Astrocyte (in vitro differentiated cells and primary cell): Measurements from ENCODE around the gene FOXK2. TPM values are rescaled to one million over a fixed set of nuclear protein-coding genes. Genes with fewer than 3 reads are reported as not detected.

Experiments used
- DNase-seq: peaks from one replicate; pipeline ENCODE4 v3.0.0-alpha.2; 2010; ENCODE audit warnings: low read depth
- FAIRE-seq: peaks from 2 replicates; lab custom pipeline; 2011; peaks lifted over from hg19 to GRCh38; lab: Jason Lieb, UNC
- H2AFZ ChIP-seq: 2 replicates; pipeline ENCODE4 v1.6.0; 2012; ENCODE audit warnings: low read depth, low read length, inconsistent platforms
- H3K27ac ChIP-seq: 2 replicates; pipeline ENCODE4 v1.5.1; 2011; ENCODE audit warnings: low read depth, low read length, inconsistent platforms
- H3K27me3 ChIP-seq: 2 replicates; pipeline ENCODE4 v1.6.0; 2011; ENCODE audit warnings: low read length, inconsistent platforms; ENCODE audit not compliant: insufficient read depth
- H3K36me3 ChIP-seq: 2 replicates; pipeline ENCODE4 v1.5.1; 2011; ENCODE audit warnings: low read length, inconsistent platforms; ENCODE audit not compliant: insufficient read depth
- H3K4me1 ChIP-seq: 2 replicates; pipeline ENCODE4 v1.5.1; 2011; ENCODE audit warnings: low read length, inconsistent platforms; ENCODE audit not compliant: insufficient read depth
- H3K4me2 ChIP-seq: 2 replicates; pipeline ENCODE4 v1.6.0; 2012; ENCODE audit warnings: low read length, inconsistent platforms
- H3K4me3 ChIP-seq: 2 replicates; pipeline ENCODE4 v1.5.1; 2011; ENCODE audit warnings: low read depth, mild to moderate bottlenecking, low read length, inconsistent platforms; ENCODE audit not compliant: insufficient read depth
- H3K79me2 ChIP-seq: 2 replicates; pipeline ENCODE4 v1.6.0; 2012; ENCODE audit warnings: mild to moderate bottlenecking, low read length, inconsistent platforms; ENCODE audit not compliant: insufficient read depth
- H3K9ac ChIP-seq: 2 replicates; pipeline ENCODE4 v1.6.0; 2012; ENCODE audit warnings: mild to moderate bottlenecking, low read length, inconsistent platforms
- H3K9me3 ChIP-seq: 2 replicates; pipeline ENCODE4 v1.5.1; 2012; ENCODE audit warnings: low read depth, mild to moderate bottlenecking, low read length, inconsistent platforms; ENCODE audit not compliant: insufficient read depth
- H4K20me1 ChIP-seq: 2 replicates; pipeline ENCODE4 v1.6.0; 2012; ENCODE audit warnings: low read length, inconsistent platforms; ENCODE audit not compliant: insufficient read depth
- H3K27ac Mint-ChIP-seq: one replicate; pipeline ENCODE4 v1.8.0; 2021; ENCODE audit warnings: mild to moderate bottlenecking, mixed read lengths; ENCODE audit not compliant: unreplicated experiment
- H3K27me3 Mint-ChIP-seq: one replicate; pipeline ENCODE4 v1.8.0; 2021; ENCODE audit warnings: low read depth, mixed read lengths; ENCODE audit not compliant: unreplicated experiment
- H3K36me3 Mint-ChIP-seq: one replicate; pipeline ENCODE4 v1.8.0; 2021; ENCODE audit warnings: low read depth, mixed read lengths; ENCODE audit not compliant: unreplicated experiment
- H3K4me1 Mint-ChIP-seq: one replicate; pipeline ENCODE4 v1.8.0; 2021; ENCODE audit warnings: low read depth, mixed read lengths; ENCODE audit not compliant: unreplicated experiment
- H3K4me3 Mint-ChIP-seq: one replicate; pipeline ENCODE4 v1.8.0; 2021; ENCODE audit warnings: mild to moderate bottlenecking, moderate library complexity, mixed read lengths; ENCODE audit not compliant: unreplicated experiment
- H3K9me3 Mint-ChIP-seq: one replicate; pipeline ENCODE4 v1.8.0; 2021; ENCODE audit warnings: mild to moderate bottlenecking, mixed read lengths; ENCODE audit not compliant: unreplicated experiment
- CTCF ChIP-seq: IDR thresholded peaks from 2 replicates; pipeline ENCODE4 v1.5.1; 2011; ENCODE audit warnings: low read depth, mild to moderate bottlenecking, inconsistent platforms, low read length, moderate library complexity; ENCODE audit not compliant: insufficient read depth
- EZH2 ChIP-seq: IDR thresholded peaks from 2 replicates; pipeline ENCODE4 v1.6.1; 2012; ENCODE audit warnings: mild to moderate bottlenecking, low read length, inconsistent platforms; ENCODE audit not compliant: insufficient read depth
- total RNA-seq: library from RNA; stranded (reverse); gene quantifications from 2 replicates; pipeline ENCODE4 v1.2.1, GENCODE V29; 2021

The FOXK2 gene
- total RNA-seq, 1 donor from 2014 or later: 68.0 TPM

GRCh38 chr17:82639628-82640027 lies 120.1 kb downstream of the FOXK2 start:
- no peak overlapping the region for H3K9ac ChIP-seq
- TF ChIP-seq CTCF (no peak), EZH2 (no peak)
- H3K4me1 Mint-ChIP-seq: no peaks in the 10 kb centered on the region
- H3K9me3 ChIP-seq: no peaks in the 10 kb centered on the region
- H4K20me1 ChIP-seq: peaks cover 95% of the 10 kb centered on the region
- DNase-seq (no peak), FAIRE-seq (no peak)
- no peak overlapping the region for H3K4me3 ChIP-seq
- no peaks in the 10 kb centered on the region for H3K27me3 ChIP-seq
- H3K27ac ChIP-seq: no peak overlapping the region
- H3K27ac Mint-ChIP-seq: no peak overlapping the region
- peaks cover 96% of the 10 kb centered on the region for H3K79me2 ChIP-seq
- H3K4me2 ChIP-seq: no peak overlapping the region
- H3K4me3 Mint-ChIP-seq: no peak overlapping the region
- peaks cover 2% of the 10 kb centered on the region for H3K4me1 ChIP-seq
- H3K36me3 ChIP-seq: peaks cover 29% of the 10 kb centered on the region
- no peak overlapping the region for H2AFZ ChIP-seq
- no peaks in the 10 kb centered on the region for H3K9me3 Mint-ChIP-seq
- no peaks in the 10 kb centered on the region for H3K27me3 Mint-ChIP-seq
- peaks cover 13% of the 10 kb centered on the region for H3K36me3 Mint-ChIP-seq

- peaks cover 29% of the 10 kb centered on the region for H3K36me3 ChIP-seq
- no peaks in the 10 kb centered on the region for H3K27me3 ChIP-seq
- Mint-ChIP-seq H3K4me3 (no peak overlapping the region), H3K27ac (no peak overlapping the region), H3K9me3 (no peaks in the 10 kb centered on the region), H3K4me1 (no peaks in the 10 kb centered on the region), H3K36me3 (peaks cover 12% of the 10 kb centered on the region), H3K27me3 (no peaks in the 10 kb centered on the region)
- H3K27ac ChIP-seq: no peak overlapping the region
- H4K20me1 ChIP-seq: peaks cover 96% of the 10 kb centered on the region
- no peak for FAIRE-seq
- no peak overlapping the region for H3K9ac ChIP-seq
- TF ChIP-seq EZH2 (no peak), CTCF (no peak)
- H3K4me2 ChIP-seq: no peak overlapping the region
- peaks cover 2% of the 10 kb centered on the region for H3K4me1 ChIP-seq
- H3K4me3 ChIP-seq: no peak overlapping the region
- no peak for DNase-seq
- H3K79me2 ChIP-seq: peaks cover 96% of the 10 kb centered on the region
- H3K9me3 ChIP-seq: no peaks in the 10 kb centered on the region
- H2AFZ ChIP-seq: no peak overlapping the region
Observed at GRCh38 chr17:82640036-82640435, 120.5 kb downstream of the FOXK2 start.

- Histone ChIP-seq H3K79me2 (peaks cover 97% of the 10 kb centered on the region), H3K4me3 (no peak overlapping the region), H3K4me1 (peaks cover 2% of the 10 kb centered on the region), H3K36me3 (peaks cover 25% of the 10 kb centered on the region), H3K9ac (no peak overlapping the region), H3K9me3 (no peaks in the 10 kb centered on the region), H4K20me1 (peaks cover 98% of the 10 kb centered on the region), H3K4me2 (no peak overlapping the region), H3K27ac (no peak overlapping the region), H2AFZ (no peak overlapping the region), H3K27me3 (no peaks in the 10 kb centered on the region)
- no peak for FAIRE-seq
- TF ChIP-seq EZH2: no peak
- no peak for TF ChIP-seq CTCF
- Mint-ChIP-seq H3K9me3 (no peaks in the 10 kb centered on the region), H3K27me3 (no peaks in the 10 kb centered on the region), H3K4me1 (peaks cover 5% of the 10 kb centered on the region), H3K36me3 (peaks cover 9% of the 10 kb centered on the region), H3K27ac (no peak overlapping the region), H3K4me3 (no peak overlapping the region)
- no peak for DNase-seq
Observed at GRCh38 chr17:82642022-82642421, 122.5 kb downstream of the FOXK2 start.
